Activated T-cell treated with anti-CD3 and anti-CD28 coated beads for 24 hours (primary cell): ENCODE results near the gene MOB2.

Source experiments
- DNase-seq: peaks from one replicate; pipeline ENCODE4 v3.0.0-alpha.2; 2020; ENCODE audit warnings: low read depth

MOB2 gene

DNA sequence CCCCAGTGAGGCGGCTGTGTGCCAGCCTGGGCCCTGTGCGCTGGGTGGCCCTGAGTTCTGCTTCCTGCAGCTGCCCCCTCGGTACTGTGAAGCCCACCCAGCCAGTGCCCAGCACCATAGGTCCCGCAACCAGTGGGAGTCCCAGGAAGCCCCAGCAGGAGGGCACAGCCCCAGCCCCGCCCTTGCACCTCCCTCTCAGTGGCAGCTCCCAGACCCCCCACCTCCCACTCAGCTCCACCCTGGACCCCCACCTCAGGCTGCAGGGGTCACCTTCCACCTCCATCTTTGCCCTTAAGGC is 30.9 kb downstream of the MOB2 start:
- DNase-seq = no peak

DNA sequence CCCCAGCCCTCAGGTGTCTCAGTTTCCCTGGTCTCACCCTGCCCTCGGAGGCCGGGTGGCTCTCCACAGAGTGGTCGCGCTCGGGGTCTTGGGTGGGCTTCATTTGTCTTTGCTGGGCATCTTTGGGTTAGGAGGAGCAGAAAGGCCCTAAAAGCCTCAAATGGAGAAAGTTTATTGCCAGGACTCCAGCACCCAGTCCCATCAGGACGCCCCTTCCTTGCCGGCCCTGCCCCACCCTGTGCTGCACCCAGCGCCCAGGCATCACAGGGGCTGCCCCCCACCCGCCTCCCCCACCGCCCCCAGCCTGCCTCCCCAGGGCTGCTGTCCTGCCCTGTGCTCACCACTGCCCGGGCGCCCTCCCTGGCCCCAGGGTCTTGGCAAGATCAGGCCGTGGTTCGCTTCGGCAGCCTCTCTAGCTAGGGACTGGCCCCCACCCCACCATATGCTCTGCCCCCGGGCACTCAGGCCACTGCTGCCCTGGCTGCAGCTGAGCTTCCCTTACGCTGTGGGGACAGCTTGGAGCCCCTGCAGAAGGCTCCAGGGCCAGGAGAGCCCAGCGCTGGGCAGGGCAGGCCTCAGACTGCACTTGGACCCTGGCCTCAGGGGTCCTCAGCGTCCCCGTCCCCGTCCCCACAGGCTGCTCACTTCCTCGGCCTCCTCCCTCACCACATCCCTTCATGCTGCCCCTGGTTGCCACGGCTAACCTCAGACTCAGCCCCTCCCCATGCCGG is 31.4 kb downstream of the MOB2 start:
- DNase-seq = no peak

DNA sequence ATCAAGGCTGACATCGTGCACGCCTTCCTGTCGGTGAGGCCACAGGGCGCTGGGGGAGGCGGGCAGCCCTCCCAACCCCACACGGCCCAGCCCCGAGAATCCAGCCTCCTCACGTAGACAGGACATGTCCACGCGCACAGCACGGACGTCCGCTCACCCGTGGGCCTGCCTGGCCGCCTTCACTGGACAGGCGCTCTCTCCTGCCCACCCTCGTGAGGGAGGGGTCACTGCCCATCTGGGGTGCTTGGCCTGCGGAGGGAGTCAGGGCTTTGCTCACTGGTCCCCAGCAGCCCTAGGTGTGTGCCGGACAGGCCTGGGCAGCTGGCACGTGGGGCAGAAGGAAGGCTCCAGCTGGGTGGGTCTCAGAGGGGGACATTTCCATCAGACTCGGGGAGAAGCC is 32.0 kb downstream of the MOB2 start:
- DNase-seq = no peak

DNA sequence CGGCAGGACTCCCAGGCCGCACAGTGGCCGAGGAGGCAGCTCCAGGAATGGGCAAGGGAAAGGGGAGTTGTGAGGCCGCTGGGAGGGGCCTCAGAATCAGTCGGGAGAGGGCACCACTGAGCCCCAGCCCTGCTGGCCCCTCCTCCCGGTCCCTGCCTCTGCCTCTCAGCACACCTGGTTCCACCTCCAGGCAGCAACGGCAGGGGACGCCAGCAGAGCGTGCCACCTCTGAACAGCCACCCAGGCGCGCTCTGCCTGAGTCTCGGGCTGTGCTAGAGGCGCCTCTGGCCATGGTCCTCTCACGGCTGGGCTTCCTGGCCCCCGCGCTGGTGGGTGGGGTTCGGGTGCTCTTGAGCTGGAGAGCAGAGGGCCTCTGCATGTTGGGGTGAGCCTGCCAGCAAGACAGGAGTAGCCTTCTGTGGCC is 33.0 kb downstream of the MOB2 start:
- DNase-seq = no peak

DNA sequence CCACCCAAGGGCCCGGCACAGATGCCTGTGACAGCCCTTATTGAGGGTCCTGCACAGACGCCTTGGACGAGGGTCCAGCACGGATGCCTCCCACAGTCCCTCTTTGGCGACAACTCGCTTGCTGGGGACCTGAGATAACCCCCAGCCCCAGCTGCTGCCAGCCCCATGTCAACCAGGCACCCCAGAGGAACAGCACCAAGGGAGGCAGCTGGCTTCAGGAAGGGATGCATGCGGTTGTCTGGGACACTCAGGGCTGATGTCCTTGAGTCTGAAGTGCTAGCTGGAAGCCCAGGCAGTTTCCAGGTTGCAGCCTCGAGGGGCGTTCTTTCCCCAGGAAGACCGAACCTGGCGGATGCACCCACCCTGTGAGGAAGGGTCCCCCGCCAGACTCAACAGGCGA is 33.8 kb downstream of the MOB2 start:
- DNase-seq = no peak

DNA sequence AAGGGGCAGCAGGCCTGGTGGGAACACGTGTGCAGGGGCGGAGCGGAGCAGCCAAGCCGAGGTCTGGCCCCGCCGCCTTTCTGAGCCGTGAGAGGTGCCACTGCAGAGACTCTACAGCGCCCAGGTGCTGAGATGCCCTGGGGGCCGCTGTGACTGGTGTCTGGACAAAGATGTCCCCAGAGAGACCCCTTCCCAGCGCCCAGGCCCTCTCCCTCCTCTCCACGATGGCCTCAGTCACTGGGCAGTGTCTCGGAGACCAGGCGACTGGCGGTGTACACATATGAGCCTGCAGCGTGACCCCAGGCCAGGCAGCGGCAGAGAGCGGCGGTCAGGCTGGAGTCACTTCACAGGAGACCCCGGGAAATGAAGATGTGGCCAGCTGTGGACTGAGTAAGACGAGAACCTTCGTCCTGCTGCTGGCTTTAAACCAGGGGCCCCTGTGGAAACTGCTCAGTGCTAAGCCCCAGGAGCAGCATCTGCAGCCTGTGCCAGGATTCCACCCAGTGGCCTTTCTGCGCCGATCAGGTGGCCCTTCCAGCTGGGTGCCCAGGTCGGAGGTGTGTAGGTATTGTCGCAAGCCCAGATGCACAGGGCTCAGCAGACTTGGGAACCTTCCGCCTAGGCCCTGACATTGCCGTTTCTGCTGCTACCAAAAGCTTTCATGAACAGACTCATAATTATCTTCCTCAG is 34.7 kb downstream of the MOB2 start:
- DNase-seq = no peak

DNA sequence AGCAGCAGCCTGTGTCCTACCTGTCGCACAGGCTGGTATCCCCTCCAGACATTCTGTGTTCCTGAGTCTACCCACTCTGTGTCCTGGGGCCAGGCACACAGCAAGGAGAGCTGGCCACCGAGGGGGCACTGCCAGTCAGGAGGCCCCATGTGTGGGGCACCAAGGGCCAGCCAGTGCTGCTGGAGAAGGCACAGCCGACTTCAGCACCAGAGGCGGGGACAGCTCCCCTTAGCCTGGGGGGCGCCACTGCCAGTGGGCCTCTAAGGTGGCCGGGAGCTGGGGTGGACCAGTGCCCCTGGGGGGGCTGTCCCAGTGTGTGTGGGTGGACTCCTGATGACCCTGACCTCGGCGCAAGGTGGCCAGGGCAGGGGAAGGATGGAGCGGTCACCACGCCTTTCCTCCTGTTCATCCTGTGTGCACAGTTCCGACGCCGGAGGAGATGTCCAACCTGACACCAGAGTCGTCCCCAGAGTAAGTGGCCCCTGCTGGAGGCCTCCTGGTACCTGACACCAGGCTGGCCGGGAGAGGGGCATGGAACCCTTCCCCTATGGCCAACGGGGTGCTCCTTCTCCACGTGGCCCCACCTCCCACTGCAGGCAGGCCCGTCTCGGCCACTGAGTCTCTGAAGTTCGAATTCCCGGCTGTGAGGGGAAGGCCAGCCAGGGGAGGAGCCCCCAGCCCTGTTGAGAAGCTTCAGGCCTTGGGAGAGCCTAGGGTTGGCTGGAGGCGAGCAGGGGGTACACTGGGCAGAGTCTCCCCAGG is 35.4 kb downstream of the MOB2 start:
- no peak for DNase-seq

DNA sequence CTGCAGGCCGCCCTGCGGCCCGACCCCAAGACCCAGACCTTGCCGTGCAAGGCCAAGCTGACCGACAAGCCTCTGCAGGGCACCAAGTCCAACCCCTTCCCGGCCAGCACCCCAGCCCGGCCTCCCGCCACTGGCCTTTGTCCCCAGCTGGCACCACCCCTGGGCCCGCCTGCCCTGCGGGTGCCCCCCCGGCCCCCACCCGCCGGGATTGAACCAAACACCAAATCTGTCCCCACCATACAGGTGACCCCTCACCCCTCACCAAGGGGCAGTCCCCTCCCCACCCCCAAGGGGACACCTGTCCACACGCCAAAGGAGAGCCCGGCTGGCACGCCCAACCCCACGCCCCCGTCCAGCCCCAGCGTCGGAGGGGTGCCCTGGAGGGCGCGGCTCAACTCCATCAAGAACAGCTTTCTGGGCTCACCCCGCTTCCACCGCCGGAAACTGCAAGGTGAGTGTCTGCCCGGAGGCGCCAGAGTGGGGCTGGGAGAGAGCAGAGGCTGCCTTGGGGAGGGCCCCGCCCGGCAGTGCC is 36.2 kb downstream of the MOB2 start:
- no peak for DNase-seq

DNA sequence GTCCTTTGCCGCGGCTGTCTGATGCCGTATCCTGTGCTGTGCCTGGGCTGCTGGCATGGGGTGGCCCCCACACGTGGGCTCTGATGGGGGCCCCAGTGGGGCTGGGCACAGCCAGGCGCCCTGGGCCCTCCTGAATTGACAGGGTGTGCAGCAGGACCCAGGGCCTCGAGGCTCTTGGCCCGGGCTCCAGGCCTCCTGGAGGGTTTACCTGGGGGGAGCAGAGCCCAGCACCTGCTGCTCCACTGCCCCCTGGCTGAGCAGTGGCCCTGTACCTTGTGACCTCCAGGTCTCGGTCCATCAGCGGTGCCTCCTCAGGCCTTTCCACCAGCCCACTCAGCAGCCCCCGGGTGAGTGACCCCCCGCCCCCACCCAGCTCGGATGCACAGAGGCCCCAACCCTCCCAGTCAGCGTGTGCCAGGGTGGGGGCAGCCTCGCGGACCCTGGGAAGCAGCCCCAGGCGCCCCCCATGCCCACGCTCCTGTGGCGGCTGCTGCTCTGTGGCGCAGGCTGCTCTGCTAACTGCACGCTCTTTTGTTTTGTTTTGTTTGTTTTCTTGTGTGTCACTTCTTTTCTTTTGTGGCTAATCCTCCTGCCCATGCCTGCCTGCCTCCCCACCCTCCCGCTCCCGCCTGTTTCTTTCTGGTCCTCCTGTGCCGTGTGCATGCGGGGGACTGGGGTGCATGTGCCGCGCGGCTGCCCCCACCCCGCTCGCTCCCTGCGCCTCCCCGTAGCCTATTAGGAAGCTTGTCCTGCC is 36.9 kb downstream of the MOB2 start:
- DNase-seq = no peak

DNA sequence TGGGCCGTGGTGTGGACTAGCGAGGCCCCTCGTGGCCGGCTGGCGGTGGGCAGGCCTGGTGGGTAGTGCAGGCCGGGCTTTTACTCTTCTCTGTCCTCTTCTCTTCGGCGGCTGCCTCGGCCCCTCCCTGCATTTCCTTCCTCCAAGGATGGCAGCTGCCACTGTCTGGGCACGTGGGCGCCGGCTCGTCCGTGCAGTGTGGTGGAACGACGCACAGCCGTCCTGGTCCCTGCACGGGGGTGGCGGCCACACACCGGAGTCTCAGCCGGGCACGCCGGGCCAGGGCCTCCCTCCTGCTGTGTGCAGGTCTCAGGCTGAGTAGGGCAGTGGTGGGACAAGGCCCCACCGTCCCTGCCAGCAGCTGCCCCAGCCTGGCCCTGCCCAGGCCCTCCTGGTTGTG is 37.7 kb downstream of the MOB2 start:
- no peak for DNase-seq

DNA sequence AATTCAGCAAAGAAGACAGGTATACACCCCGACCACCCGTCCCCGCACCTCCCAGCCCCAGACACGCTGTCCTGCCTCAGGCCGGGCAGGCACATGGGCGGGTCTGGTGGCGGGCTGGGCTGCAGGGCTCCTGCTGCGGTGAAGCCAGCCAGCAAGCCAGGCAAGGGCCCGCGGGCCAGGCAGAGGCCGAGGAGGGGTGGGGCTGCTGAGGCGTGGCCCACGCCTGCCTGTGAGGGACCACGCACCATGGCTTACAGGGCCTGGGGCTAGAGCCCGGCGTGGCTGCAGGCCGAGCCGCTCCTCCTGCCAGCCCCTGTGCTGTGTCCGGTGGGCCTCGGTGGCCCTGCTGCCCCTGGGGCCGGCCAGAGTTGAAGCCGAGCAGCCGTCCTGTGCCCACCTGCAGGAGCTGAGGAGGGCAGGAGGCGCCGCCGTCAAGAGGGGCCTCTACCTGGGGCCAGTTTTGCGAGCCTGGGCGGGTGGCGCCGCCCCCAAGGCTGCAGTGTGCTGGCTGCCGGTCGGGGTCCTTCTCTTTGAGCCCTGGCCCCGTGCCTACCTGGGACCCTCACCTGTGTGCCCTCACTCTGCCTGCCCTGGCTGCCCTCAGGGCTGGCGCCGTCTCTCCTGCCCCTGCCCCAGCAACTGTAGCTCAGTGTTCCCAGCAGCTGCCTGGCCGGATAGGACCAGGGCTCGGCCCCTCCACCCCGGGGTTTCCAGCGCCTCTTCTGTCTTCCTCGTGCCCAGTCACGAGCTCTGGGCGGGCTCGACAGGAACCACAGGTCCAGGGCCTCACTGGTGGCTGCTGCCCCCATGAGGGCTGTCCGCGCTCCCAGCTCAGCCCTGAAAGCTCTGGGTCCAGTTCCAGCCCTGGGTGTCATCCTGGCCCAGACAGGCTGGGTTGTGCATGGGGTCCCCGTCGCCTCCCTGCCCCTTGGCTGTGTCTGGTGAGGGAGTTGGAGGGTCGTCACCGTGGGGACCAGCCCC is 38.4 kb downstream of the MOB2 start:
- no peak for DNase-seq

DNA sequence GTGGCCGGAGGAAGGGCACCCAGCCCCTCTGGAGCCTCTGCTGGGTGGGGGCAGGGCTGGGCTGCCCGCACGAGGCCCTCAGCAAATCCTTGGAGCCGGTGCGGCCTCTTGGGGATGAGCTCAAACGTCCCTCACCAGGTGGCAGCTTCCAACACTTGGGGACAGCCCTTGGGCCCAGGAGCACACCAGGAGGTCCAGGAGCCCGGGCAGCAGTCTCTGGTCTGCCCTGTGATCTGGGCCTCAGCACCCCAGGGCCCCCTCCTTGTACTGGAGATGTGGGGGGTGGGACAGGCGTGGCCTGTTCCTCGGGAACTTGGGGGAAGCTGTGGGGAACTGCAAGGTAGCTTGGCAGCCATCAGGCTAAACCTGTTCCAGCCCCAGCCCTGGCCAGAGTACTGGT is 40.0 kb downstream of the MOB2 start:
- no peak for DNase-seq

DNA sequence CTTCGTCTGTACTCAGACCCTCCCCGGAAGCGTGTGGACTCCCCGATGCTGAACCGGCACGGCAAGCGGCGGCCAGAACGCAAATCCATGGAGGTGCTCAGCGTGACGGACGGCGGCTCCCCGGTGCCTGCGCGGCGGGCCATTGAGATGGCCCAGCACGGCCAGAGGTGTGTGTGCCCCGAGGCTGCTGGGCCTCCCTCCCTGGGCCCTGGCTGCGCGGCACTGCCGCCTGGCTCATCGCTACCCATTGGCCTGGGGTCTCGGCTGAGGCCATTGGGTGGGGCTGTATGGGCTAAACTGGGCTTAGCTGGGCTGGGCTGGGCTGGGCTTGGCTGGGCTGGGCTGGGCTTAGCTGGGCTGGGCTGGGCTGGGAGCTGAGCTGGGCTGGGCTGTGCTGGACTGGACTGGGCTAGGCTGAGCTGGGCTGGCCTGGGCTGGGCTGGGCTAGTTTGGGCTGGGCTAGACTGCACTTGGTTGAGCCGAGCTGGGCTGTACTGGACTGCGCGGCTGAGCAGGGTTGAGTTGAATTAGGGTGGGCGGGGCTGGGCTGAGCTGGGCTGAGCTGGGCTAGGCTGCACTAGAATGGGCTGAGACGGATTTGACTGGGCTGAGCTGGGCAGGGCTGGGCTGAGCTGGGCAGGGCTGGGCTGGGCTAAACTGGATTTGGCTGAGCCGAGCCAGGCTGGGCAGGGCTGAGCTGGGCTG is 40.7 kb downstream of the MOB2 start:
- DNase-seq = no peak

DNA sequence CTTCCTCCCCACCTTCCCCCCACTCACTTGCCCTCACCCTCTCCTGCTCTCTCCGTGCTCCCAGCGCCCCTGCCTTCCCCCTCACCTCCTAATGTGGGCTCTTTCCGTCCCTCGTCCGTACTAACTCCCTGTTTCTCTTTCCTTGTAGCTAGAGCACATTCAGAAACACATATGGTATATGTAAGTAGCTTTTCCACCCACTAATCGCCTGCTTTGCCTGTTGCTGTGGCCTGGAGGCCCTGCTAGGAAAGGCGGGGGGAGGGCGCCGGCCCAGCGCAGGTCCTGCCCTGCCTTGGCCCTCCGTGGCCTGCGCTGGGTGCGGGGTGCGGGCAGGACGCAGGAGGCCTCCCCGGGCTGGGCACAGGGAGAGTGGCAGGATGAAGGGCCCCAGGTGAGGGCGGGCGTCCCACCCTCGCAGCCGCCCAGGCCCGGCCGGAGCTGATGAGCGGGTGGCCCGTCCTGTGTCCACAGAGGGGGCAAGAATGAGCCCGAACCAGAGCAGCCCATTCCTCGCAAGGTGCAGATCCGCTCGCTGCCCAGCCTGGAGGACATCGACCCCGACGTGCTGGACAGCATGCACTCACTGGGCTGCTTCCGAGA is 41.7 kb downstream of the MOB2 start:
- DNase-seq = no peak

DNA sequence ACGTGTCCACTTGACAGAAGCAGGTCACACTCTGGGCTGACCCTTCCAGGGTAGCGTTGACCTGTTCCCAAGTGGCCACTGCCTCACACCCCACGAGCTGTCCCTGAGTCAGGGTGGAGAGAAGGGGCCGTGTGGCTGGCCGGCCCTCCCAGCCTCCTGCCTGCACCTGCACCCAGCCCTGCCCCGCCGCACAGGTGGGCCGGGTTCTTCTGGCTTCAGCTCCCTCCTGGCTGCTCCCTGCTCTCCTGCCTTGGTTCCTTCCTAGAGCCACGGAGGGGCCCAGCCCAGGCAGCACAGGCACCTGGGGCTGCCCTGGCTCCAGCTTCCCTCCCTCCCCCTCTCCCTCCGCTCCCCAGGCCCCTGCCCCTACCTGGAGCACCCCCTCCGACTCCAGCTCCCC is 42.3 kb downstream of the MOB2 start:
- DNase-seq = no peak

DNA sequence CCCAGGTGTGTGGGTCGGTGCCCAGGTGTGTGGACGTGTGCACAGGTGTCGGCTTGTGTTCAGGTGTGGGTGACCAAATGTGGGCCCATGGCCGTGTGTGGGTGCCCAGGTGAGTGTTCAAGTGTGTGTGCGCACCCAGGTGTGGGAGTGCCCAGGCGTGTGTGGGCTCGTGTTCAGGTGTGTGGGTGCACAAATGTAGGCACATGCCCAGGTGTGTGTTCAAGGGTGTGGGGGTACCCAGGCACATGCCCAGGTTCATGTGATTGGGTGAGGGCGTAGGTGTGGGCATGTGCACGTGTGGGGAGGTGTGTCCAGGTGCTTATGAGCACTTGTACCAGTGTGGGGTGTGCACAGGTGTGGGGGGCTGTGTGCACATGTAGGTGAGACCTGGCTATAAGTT is 42.8 kb downstream of the MOB2 start:
- DNase-seq = no peak

DNA sequence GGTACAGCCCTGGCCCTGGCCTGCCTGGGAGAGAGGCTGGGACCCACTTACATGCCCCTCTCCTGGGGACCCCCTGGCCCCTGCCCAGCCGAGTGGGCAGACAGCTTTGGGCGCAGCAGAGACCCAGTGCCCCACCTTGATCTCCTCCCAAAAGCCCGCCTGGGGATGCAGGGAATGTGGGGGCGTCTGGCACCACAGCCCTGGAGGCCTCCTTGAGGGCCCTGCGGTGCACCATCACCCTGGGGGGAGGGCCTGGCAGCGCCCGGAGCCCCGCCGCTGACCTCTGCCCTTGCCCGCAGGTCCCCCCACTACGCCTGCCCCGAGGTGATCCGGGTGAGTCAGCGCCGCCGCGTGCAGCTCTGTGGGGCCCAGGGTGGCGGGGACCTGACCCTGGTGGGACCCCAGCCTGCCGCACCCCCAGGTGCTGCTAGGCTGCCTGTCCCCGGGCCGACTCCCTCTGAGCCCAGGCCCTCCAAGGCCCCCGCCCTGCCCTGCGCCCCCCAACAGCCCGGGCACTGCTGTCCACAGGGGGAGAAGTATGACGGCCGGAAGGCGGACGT is 43.7 kb downstream of the MOB2 start:
- DNase-seq = no peak

DNA sequence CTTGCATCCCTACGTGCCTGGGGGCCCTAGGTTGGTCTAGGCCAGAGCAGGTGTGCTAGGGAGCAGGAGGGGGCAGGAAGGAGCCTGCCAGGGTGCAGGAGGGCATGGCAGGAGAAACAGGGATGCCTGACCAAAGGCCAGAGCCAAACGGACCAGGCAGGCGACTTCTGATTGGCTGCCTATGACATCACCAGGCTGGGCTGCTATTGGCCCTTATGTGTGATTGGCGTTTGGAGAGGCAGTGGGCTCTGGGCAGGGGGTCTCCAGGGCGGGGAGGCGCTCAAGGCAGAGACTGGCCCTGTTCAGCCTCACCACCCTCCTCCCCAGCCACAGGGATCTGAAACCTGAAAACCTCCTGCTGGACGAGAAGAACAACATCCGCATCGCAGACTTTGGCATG is 44.4 kb downstream of the MOB2 start:
- no peak for DNase-seq

DNA sequence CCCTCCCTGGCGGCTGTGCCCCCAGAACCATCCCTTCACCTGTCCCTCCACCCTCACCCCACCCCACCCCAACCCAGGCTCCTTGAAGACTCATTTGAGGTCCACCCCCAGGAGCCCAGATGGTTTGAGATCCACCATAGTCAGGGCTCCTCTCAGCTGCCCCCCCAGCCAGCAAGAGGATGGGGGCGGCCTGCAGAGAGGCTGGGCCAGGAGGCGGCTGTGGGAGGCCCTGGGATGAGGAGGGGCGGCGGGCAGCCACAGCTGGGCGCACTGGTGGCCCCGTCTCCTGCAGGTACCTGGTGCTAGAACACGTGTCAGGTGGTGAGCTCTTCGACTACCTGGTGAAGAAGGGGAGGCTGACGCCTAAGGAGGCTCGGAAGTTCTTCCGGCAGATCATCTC is 46.1 kb downstream of the MOB2 start:
- no peak for DNase-seq

DNA sequence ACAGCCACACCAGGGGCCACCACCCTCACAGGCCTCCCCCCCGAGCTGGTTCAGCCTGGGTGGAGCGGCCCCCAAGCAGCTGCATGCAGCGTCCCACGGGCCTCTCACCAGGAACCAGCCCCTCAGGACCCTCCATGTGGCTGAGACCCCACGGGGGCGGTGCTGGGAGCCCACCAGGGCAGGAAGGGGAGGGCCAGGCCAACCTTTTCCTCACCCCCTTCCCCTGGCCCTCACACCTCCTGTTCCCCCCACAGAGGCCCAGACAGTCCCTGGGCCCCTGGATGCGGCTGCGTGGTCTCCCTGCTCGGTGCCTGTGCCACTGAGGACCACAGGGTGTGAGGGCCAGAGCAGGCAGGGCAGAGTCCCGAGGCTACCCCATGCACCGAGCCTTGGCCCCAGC is 46.5 kb downstream of the MOB2 start:
- DNase-seq = no peak
